DMS79 (cell line): Measurements from ENCODE around the gene ILK.

Experiments used
- DNase-seq: peaks from one replicate; lab custom pipeline; 2025; lab: John Stamatoyannopoulos, UW

The ILK gene

DNA sequence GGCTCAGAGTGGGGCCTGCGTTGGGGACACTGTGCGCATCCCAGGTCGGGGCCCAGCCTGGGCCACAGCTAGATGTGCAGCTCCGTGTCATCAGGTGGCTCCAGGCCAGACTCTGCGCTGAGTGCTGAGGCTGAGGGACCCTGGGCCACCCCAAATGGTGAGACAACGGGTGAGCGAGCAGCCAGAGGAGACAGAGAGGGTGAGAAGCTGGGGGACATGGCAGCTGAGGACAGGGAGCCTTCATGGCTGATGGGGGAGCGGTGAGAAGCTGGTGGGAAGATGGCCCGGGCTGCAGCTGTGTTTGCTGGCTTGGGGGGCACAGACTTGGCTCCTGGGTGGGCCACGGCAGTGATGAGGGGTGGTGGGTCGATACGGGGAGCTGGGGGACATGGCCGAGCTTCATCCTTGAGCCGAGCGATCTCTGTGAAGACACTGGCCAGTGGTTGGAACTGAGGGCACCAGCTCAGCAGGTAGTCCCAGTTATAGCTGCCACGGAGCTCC lies 18.2 kb downstream of the ILK start:
- DNase-seq: no peak

DNA sequence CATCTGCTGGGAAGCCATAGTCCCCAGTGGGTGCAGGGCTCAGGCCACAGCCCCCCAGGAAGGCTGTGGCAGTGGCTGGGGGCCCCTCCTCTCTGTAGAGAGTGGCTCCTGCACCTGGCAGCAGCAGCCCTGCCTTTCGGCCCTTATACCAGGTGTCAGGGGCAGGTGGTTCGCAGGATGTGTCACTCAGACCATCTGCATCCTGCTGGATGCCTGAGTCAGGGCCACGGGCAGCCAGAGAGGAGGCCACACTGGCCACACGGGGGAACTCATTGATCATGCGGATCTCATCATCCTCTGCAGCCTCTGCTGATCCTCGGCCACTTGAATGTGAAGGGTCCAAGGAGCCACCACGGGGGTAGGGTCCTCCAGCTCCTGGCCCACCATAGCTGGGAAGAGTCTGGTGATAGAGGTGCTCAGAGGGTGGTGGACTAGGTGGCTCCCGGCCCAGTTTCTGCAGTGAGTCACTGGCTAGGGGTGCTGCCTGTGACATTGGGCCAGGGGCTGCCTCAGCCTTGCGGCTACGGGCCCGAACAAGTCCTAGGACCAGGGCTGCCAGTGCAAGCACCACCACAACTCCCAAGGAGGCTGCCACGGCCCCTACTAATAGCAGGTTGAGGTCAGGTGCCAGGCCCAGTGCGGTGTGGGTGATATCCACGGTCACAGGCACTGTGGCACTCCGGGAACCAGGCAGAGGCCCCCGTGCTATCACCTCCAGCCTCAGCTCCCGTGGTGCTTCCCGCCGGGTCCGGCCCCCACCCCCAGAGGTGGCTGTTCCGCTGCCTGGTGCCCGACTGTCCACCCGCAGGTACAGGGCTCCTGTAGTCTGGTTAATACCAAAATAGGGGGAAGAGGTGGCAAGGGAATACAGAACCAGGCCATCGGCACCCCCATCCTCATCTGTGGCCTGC lies 18.9 kb downstream of the ILK start:
- no peak for DNase-seq

DNA sequence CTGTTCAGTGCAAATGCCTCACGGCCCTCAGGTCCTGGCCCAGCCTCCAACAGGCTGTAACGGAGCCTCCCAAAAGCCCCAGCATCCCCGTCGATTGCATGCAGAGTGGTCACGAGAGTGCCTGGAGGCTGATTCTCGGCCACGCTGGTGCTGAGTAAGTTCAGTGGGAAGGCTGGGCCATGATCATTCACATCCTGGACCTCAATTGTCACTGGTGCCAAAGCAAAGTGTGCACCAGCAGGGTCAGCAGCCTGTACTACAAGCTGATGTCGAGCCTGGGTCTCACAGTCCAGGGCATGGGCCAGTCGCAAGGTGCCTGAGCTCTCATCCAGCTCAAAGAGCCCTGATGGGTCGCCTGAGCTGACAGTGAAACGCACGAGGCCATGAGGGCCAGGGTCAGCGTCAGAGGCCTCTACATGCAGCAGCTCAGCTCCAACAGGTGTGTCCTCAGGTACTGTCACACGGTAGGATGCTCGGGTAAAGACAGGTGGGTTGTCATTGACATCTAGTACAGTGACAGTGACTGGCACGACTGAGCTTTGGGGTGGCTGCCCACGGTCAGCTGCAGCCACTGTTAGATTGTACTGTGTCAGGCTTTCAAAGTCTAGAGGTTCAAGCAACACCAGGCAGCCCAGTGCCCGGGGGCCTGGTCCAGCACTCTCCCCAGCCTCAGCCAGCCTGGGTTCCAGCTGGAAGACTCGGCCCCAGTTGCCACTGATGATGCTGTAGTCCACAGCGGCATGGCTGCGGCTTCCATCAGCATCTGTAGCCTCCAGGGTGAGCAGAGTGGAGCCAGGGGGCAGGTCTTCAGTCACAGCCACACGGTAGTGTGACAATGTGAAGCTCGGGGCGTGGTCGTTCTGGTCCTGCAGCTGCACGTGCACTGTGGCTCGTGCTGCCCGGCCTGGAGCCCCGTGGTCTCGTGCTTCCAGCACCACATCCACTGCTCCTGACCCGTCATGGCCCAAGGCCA lies 20.1 kb downstream of the ILK start:
- no peak for DNase-seq

DNA sequence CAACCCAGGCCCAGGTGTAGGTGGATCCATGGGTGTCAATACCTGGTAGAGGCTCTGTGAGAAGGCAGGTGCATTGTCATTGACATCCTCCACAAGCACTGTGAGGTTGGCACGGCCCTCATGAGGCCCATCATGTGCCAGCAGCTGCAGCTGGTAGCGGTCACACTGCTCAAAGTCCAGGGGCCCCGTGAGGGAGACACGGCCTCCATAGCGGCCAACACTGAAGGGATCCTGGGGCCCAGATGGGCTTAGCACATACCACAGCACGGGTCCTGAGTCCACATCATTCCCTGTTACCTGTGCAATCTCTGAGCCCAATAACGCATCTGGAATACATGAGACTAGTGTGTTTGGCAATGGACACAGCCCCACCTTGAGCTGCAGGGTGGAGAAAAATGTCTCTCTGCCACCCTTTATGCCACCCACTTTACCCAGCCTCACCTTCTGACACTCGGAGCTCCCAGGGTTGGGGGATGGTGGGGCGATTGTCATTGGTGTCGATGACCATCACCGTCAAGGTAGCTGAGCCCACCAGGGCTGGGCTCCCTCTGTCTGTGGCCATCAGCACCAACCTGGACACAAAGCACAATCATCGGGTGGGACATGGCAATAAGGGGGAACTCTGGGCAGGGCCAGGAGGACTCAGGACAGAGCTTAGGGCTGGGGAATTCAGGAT lies 21.7 kb downstream of the ILK start:
- DNase-seq: no peak

DNA sequence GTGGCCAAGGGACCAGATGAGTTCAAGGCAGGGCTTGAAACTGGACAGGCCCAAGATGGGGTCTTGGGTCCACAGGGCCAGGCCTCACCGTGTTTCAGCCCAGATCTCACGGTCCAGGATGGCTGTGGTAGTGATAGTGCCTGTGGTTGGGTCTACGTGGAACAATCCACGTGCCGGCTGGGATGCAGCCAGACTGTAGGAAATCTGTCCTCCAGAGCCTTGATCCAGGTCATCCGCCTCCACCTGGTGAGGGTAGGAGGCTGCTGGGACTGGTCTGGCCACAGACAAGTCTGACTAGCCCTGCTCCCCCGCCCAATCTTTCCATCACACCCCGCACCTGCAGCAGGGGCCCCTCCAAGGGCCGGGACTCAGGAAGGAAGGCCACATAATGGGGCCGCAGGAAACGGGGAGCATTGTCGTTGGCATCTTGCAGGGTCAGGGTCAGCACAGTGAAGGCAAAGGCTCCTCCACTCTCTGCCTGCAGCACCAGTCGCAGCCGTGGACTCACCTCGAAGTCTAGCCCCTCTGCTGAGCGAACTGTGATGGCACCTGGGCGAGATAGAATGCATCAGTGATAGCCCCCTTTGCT lies 22.4 kb downstream of the ILK start:
- no peak for DNase-seq

DNA sequence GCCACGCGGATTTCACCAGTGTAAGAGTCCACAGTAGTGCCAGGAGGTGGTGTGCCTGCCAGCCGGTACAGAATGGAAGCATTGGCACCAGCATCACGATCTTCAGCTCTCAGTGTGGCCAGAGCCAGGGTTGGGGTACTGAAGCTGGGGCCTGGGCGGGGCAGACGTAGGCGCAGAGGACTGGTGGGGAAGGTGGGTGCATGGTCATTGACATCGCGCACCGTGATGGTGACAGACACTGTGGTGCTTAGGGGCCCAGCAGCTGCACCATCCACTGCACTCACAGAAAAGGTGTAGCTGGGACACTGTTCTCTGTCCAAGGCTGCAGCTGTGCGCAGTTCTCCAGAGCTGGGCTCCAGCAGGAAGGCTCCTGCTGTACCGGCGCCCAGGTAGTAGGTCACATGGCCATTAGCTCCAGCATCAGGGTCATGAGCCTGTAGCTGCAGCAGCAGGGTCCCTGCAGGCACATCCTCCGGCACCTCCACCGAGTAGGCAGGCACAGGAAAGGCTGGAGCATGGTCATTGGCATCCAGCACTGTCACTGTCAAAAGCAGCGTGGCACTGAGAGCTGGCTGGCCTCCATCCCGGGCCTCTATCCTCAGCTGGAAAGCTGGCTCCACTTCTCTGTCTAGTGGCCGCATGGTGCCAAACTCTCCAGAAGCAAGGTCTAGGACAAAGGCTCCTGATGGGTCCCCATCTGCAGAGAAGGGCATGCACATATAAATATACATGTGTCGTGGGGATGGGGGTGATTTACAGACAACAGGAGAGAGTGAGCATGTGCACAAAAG lies 23.6 kb downstream of the ILK start:
- no peak for DNase-seq

DNA sequence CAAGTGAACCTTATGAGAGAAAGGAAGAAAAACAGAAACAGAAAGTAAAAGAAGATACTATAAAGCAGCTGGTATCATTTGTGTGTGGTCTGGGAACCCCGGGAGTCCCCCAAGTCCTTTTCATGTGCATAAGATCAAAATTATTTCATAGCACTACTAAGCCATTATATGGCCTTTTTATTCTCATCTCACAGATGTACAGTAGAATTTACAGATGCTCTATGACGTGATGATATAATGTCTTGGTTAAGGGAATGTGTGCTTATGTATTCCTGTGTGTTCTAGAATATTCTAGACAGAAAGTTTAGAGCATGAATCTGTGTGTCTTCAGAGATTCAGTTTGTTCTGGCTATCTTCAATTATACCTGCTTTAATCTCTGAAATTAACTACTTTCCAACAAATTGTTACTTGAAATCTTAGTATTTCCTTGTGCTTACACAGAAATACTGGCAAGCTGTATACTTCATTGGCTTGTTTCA lies 24.2 kb downstream of the ILK start:
- no peak for DNase-seq

DNA sequence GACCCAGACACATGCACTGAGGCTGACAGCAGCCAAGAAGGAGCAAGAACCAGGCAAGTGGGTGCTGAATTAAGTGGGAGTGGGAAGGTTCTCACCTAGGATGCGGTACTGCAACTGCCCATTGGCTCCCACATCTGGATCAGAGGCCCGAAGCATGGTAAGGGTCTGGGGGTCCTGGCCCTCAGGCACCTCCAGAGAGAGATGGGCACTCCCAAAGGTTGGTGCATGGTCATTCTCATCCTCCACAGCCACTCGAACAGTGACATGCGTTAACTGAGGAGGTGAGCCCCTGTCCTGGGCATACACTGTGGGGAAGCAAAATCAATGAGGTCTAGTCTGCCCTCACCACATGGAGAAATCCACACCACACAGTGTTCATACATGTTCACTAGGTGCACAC lies 25.0 kb downstream of the ILK start:
- DNase-seq: no peak

DNA sequence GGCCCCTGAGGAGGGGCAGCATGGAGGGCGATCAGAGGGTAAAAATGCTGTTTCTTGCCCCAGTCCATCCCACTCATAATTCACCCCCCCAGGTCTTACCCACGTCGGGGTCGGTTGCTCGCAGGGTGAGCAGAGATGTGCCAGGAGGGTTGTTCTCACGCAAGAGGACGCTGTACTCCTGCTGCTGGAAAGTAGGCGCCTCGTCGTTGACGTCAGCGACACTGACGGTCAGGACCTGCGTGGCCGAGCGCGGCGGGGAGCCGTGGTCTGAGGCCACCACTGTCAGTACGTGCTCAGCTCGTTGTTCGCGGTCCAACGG lies 26.0 kb downstream of the ILK start:
- DNase-seq: no peak

DNA sequence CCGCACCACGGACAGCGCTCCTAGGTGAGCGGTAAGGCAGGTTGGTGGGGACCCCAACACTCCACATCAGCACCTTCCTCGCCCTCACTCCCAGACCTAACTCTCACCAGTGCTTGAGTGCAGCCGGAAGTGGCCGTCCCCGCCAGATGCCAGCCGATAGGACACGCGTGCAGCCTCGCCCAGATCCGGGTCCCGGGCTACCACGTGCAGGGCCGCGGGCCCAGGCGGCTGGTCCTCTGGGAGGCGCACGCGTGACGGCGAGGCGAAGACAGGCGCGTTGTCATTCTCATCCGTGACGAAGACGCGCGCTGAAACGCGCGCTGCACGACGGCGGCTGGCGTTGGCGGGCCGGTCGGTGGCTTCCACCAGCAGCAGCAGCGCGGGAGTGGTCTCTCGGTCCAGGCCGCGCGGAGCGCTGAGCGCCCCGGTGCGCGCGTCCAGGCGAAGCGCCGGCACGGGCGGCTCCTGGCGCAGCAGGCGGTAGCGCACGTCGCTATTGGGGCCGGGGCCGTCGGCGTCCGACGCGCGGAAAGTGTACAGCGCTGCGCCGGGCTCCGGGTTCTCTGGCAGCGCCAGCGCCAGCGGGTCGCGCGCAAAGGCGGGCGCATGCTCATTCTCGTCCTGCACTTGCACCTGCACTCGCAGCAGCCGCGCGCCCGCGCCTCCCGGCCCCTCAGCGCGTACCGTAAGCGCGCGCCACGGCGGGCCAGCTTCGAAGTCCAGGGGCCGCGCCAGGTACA lies 26.5 kb downstream of the ILK start:
- no peak for DNase-seq

DNA sequence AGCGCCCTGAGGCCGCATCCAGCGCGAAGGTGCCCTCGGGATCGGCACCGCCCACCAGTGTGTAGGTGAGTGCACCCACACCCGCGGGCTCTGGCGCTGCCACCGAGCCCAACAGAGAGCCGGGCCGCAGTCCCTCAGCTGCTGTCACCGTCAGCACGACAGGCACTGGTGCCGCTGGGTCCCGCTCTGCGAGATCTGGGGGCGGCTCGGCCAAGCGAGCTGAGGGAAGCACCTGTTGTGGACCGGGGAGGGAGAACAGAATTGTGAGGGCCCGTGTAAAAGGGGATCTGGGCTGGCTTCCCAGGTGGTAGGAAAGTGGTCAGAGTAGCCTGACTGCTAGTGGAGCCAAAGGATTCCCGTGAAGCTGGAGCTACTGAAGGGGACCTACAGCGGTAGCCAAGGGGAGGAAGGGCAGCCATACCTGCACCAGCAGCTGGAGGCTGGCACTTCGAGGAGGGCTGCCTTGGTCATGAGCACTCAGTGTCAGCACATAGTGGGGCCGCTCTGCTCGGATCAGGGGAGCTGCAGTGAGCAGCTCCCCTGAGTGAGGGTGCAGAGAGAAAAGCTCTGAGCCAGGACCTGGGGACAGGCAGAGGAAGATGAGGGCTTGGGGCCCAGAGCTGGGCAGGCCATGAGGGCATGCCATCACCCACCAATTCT lies 27.2 kb downstream of the ILK start:
- no peak for DNase-seq

DNA sequence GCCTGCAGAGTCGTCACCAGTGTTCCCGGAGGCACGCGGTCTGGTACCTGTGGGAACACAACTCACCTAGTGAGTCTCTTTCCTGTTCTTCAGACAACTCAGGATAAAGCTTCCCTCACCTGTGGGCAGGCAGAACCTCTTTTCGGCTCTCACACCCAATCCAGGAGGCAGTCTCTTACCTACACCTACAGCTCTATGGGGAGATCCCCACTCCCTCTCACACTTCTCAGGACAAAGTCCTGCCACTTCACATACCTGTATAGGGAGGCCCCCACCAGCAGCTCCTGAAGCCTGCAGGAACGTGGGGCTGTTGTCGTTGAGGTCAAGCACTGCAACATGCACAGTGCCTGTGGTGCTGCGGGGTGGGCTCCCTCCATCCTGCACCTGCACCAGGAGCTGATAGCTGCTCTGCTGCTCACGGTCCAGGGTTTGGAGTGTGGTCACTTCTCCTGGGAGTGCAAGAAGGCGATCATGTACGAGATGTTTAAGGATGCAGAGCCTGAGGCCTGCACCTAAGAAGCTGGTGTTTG lies 27.9 kb downstream of the ILK start:
- no peak for DNase-seq

DNA sequence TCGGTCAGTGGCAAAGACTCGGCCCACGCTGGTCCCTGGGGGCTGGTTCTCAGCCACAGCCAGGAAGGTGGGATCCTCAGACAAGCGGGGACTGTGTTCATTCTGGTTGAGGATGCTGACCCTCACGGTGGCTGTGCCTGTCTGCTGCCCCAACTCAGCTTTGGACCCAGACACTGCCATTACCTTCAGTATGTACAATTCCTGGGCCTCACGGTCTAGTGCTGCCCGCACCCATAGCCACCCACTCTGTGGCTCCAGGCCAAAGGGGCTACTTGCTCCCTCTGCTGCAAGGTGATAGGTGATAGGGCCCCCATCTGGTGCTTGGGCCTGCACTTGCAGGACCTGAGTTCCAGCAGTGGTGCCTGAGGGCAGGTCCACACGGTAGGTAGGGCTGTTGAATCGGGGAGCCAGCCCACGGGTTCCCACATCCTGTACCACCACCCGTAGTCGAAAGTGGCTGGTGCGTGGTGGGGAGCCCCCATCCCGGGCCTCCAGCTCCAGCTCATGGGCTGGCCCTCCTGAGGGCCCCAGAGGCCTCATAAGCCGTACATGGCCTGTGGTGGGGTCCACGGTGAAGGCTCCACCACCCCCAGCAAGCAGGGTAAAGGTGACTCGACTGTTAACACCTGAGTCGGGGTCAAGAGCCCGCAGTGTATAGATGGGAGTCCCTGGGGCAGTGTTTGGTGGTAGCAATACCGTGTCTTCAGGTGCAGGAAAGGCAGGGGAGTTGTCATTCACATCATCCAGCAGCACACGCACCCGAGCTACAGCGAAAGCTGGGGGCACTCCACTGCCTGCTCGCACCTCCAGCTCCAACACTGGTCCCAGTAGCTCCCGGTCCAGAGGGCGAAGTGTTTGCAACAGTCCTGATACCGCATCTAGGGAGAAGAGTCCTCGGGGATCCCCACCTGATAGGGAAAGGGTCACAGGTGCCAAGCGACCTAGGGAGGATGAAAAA lies 28.8 kb downstream of the ILK start:
- no peak for DNase-seq

DNA sequence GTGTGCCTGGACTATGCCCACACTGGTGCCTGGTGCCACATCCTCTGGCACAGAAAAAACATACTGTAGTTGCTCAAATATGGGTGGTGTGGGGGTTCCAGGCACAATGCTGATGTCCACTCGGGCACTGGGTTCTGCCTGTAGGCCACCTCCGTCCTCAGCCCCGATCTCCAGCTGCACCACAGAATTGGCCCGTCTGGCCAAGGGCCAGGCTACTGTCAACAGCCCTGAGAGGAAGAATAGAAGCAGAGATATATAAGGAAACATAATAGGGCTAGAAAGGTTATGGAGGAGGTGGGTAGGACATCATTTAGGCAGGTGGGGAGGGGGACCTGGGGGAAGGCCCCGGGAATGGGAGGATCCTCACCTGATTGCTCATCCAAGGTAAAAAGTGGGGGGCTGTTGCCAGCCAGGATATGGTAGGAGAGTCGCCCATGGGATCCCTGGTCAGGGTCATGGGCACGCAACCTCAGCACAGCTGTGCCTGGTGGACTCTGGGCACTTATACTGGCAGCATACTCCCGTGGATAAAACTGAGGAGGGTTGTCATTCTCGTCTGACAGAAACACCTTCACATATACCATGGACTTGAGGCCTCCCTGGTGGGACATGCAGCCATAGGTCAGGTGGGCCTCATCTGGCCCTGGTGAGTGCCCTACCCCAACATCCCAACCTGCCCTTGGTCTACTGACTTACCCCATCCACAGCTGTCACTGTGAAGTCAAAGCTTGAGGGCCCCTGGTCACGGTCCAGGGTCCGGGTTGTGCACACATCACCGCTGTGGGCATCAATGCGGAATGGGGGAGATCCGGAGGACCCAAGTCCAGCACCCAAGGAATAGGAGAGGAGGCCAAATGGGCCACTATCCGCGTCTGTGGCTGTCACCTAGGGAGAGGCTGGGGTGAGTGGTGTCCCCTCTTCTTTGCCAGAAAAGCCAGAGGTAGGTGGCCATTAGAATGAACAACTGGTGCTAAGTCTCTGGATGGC lies 30.1 kb downstream of the ILK start:
- DNase-seq: no peak

DNA sequence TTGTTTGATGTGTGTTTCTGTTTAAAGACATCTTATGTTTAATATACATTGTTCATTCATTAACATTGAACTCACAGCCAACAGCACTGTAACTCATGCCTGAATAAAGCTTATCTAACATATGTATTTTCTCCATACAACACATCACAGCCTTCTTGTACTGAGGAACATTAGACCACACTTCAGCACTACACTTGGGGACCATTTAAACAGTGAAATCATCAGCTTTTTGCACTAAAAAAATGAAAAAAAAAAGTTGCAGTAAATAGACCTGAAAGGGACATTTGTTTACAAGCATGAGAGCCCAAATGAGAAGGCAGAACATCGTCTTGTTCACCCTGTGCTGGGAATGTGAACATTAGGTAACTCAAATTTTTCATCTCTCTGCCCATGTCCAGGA lies 31.0 kb downstream of the ILK start:
- no peak for DNase-seq

DNA sequence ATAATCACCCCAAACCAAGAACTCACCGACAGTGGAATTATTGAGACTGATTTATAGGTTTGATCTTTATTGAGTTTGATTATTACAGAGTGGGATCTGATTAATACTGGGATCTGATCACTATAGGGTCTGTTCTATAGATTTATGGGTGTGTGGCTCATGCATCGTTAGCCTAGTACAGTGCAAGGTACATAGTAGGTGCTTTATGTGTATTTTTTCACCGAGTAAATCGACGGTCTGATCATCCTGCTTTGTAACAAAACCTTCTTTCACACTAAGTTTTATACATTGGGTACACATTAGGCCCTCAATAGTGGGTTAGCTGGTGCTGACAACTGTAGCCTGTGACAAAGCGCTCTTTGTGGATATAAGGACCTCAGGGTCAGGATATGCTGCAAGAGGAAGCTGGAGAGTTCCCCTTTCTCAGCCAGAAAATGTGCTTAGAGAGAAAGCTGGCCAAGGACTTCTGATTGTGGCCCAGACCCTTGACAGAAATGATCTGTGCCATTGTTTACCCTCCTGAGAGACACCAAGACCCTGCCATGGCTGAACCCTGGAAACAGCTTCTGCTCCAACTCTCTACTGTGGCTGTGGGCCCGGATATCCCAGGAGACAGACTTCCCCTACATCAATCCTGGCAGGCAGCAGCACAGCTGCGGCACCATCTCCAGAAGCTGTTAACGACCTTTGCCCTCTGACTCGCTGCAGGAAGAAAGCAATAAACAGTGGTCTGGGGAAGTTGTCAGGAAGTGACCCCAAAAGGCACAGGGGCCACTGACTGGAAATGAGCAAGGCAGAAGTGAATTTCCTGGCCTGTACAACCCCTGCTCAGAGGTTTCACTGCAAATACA lies 31.7 kb downstream of the ILK start:
- no peak for DNase-seq
